Fibroblast of villous mesenchyme (primary cell): ENCODE results near the gene PRDX6. TPM values are rescaled to one million over a fixed set of nuclear protein-coding genes. Genes with fewer than 3 reads are reported as not detected.

Experiments used
- DNase-seq: peaks from one replicate; pipeline ENCODE4 v3.0.0-alpha.2; 2010; ENCODE audit warnings: low read depth
- H3K4me3 ChIP-seq: 2 replicates; pipeline ENCODE4 v1.5.1; 2011; ENCODE audit warnings: low read depth, mild to moderate bottlenecking, low read length
- total RNA-seq: library from RNA; depleted of rRNA; stranded (reverse); fragments of >200 nt; gene quantifications from 2 replicates; pipeline ENCODE4 v1.2.3, GENCODE V29; 2012
- TF ChIP-seq, protein P1 (sequence below): IDR thresholded peaks from 2 replicates; pipeline ENCODE4 v1.5.1; 2012; ENCODE audit warnings: low read depth, mild to moderate bottlenecking, low read length; ENCODE audit not compliant: insufficient read depth

Gene PRDX6
- total RNA-seq, 1 donor, result 611 TPM

GRCh38 chr1:173496757-173497320, 19.7 kb downstream of the PRDX6 start:
- TF ChIP-seq, protein P1, sequence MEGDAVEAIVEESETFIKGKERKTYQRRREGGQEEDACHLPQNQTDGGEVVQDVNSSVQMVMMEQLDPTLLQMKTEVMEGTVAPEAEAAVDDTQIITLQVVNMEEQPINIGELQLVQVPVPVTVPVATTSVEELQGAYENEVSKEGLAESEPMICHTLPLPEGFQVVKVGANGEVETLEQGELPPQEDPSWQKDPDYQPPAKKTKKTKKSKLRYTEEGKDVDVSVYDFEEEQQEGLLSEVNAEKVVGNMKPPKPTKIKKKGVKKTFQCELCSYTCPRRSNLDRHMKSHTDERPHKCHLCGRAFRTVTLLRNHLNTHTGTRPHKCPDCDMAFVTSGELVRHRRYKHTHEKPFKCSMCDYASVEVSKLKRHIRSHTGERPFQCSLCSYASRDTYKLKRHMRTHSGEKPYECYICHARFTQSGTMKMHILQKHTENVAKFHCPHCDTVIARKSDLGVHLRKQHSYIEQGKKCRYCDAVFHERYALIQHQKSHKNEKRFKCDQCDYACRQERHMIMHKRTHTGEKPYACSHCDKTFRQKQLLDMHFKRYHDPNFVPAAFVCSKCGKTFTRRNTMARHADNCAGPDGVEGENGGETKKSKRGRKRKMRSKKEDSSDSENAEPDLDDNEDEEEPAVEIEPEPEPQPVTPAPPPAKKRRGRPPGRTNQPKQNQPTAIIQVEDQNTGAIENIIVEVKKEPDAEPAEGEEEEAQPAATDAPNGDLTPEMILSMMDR, result no peak
- DNase-seq, result no peak
- no peak overlapping the region for H3K4me3 ChIP-seq

GRCh38 chr1:173499729-173500128, 22.6 kb downstream of the PRDX6 start:
- TF ChIP-seq, protein P1, result no peak
- DNase-seq, result no peak
- H3K4me3 ChIP-seq, result no peak overlapping the region

GRCh38 chr1:173502104-173502503, 25.0 kb downstream of the PRDX6 start:
- TF ChIP-seq, protein P1, result no peak
- H3K4me3 ChIP-seq, result no peak overlapping the region
- DNase-seq, result no peak

GRCh38 chr1:173503391-173503790, 26.3 kb downstream of the PRDX6 start:
- DNase-seq, result peak; percentile 75
- TF ChIP-seq, protein P1, result no peak
- no peak overlapping the region for H3K4me3 ChIP-seq

GRCh38 chr1:173504268-173504667, 27.1 kb downstream of the PRDX6 start:
- no peak overlapping the region for H3K4me3 ChIP-seq
- DNase-seq, result no peak
- TF ChIP-seq, protein P1, result no peak

DNA sequence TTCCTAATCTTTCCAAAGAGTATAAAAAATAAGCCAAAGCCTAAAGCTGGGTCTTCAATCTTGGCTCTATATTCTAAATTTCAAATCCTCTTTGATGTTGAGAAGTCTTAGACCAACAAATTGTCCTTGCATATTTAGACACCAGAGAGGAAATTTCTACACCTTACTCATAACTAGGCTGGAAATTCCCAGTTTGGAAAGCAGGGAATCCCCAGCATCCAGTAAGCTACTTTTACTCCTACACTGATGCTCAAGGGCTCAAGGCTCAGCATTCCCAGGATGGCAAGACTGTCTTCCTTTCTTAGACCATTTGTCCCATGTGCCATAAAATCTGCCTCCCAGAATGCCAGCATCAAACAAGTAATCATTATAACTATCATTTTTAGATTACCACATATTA, 28.3 kb downstream of the PRDX6 start:
- no peak for DNase-seq
- no peak overlapping the region for H3K4me3 ChIP-seq
- TF ChIP-seq, protein P1, result no peak

GRCh38 chr1:173506437-173506836, 29.3 kb downstream of the PRDX6 start:
- H3K4me3 ChIP-seq, result no peak overlapping the region
- DNase-seq, result no peak
- TF ChIP-seq, protein P1, result no peak
